Measurements from ENCODE around the gene HSPBAP1. TPM values are rescaled to one million over a fixed set of nuclear protein-coding genes. Genes with fewer than 3 reads are reported as not detected.

Gene HSPBAP1
- total and polyA plus RNA-seq, 2 donors from 2014 or later, result 8.3 to 12.5 TPM

DNA sequence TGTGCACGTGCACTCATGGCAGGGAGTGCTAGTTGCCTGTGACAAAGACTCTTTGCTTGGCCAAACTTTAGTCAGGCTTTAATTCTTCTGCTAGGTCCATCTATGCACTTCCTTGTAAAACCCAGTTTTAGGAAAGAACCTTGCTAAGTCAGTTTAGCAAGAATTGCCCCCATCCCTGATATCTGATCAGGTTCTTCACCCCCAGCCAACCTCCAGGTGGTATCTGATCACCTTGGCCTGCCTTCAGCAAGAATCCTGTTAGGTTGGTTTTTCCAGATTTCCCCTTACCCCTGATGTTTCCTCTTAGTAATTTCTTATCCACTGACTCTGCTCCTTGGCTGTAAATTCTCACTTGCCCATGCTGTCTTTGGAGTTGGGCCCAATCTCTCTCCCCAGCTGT, 8.4 kb downstream of the HSPBAP1 start:
- TF ChIP-seq, protein P1, sequence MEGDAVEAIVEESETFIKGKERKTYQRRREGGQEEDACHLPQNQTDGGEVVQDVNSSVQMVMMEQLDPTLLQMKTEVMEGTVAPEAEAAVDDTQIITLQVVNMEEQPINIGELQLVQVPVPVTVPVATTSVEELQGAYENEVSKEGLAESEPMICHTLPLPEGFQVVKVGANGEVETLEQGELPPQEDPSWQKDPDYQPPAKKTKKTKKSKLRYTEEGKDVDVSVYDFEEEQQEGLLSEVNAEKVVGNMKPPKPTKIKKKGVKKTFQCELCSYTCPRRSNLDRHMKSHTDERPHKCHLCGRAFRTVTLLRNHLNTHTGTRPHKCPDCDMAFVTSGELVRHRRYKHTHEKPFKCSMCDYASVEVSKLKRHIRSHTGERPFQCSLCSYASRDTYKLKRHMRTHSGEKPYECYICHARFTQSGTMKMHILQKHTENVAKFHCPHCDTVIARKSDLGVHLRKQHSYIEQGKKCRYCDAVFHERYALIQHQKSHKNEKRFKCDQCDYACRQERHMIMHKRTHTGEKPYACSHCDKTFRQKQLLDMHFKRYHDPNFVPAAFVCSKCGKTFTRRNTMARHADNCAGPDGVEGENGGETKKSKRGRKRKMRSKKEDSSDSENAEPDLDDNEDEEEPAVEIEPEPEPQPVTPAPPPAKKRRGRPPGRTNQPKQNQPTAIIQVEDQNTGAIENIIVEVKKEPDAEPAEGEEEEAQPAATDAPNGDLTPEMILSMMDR (IDR thresholded peaks at IDR 0.05; ENCODE audit: borderline replicate concordance, extremely low read depth, insufficient read depth), result no peak
- Histone ChIP-seq H3K9ac (ENCODE audit: low read length in 3 of 3) (no peak overlapping the region), H3K36me3 (ENCODE audit: control insufficient read depth in 2 of 3, insufficient read depth in 3 of 3, low read length in 3 of 3) (peaks cover 0 to 3% (median 0%) of the 10 kb centered on the region in 3 donors), H3K27me3 (ENCODE audit: control insufficient read depth, insufficient read depth, low read length) (no peaks in the 10 kb centered on the region), H3K9me3 (ENCODE audit: control insufficient read depth in 2 of 3, insufficient read depth in 1 of 3, low read length in 3 of 3) (no peaks in the 10 kb centered on the region), H3K4me3 (ENCODE audit: low read length in 3 of 3) (no peak overlapping the region), H3K4me1 (ENCODE audit: control insufficient read depth in 2 of 3, insufficient read depth in 2 of 3, low read depth in 1 of 3, low read length in 3 of 3) (peaks cover 0 to 10% (median 0%) of the 10 kb centered on the region in 3 donors), H3K27ac (ENCODE audit: low read depth in 2 of 2, low read length in 2 of 2) (no peak overlapping the region)
- intact Hi-C loops (cut with DNase I), result no loop called here
- FAIRE-seq, result no peak
- DNase-seq, result no peak

DNA sequence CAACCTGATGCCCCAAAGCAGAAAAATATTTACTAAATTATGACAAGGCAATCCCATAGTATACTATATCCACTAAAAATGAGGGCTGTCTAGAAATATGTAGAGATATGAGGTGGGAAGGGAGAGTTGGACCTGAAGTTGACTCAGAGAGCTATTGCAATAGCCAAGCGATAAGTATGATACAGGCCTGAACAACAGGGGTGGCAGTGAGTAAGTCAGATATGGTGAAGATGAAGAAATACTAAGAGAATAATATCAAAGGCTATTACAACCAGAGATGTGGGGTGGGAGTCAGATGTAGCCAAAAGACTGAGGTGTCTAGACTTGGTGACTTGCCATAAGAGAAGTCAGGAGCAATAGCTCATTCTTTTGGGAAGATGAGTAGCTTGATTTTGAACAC, 9.2 kb downstream of the HSPBAP1 start:
- no peak overlapping the region for H3K4me3 ChIP-seq (ENCODE audit: low read length in 3 of 3)
- FAIRE-seq (no peak), DNase-seq (no peak)
- no peaks in the 10 kb centered on the region for H3K9me3 ChIP-seq (ENCODE audit: control insufficient read depth in 2 of 3, insufficient read depth in 1 of 3, low read length in 3 of 3)
- peaks cover 0 to 10% (median 0%) of the 10 kb centered on the region in 3 donors for H3K4me1 ChIP-seq (ENCODE audit: control insufficient read depth in 2 of 3, insufficient read depth in 2 of 3, low read depth in 1 of 3, low read length in 3 of 3)
- no peak overlapping the region for H3K27ac ChIP-seq (ENCODE audit: low read depth in 2 of 2, low read length in 2 of 2)
- H3K27me3 ChIP-seq (ENCODE audit: control insufficient read depth, insufficient read depth, low read length), result no peaks in the 10 kb centered on the region
- intact Hi-C loops (cut with DNase I), result no loop called here
- H3K9ac ChIP-seq (ENCODE audit: low read length in 3 of 3), result no peak overlapping the region
- peaks cover 0 to 3% (median 0%) of the 10 kb centered on the region in 3 donors for H3K36me3 ChIP-seq (ENCODE audit: control insufficient read depth in 2 of 3, insufficient read depth in 3 of 3, low read length in 3 of 3)
- TF ChIP-seq, protein P1 (IDR thresholded peaks at IDR 0.05; ENCODE audit: borderline replicate concordance, extremely low read depth, insufficient read depth), result no peak

DNA sequence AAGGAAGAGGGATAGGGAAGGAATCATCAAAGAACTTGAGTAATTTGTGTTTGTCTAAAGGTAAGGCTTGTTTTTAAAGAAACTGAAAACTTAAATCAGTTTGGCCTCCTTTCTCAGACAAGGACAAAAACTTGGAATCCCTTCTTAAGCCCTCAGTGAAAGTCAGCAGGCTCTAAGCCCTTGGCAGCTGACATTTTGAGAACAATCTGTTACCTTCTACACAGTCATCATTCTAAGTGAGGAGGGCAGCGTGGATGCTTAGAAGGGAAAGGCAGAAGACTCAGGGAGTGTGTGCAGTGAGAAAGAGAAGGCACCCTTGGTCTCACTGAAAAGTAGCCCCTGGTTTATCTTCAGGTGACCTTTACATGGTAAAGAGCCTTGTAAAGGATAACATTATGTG, 10.8 kb downstream of the HSPBAP1 start:
- FAIRE-seq (no peak), DNase-seq (no peak)
- intact Hi-C loops (cut with DNase I), result no loop called here
- Histone ChIP-seq H3K27me3 (ENCODE audit: control insufficient read depth, insufficient read depth, low read length) (no peaks in the 10 kb centered on the region), H3K27ac (ENCODE audit: low read depth in 2 of 2, low read length in 2 of 2) (no peak overlapping the region), H3K36me3 (ENCODE audit: control insufficient read depth in 2 of 3, insufficient read depth in 3 of 3, low read length in 3 of 3) (peaks cover 0 to 3% (median 0%) of the 10 kb centered on the region in 3 donors), H3K9ac (ENCODE audit: low read length in 3 of 3) (no peak overlapping the region), H3K9me3 (ENCODE audit: control insufficient read depth in 2 of 3, insufficient read depth in 1 of 3, low read length in 3 of 3) (no peaks in the 10 kb centered on the region), H3K4me3 (ENCODE audit: low read length in 3 of 3) (no peak overlapping the region), H3K4me1 (ENCODE audit: control insufficient read depth in 2 of 3, insufficient read depth in 2 of 3, low read depth in 1 of 3, low read length in 3 of 3) (peaks cover 0 to 10% (median 0%) of the 10 kb centered on the region in 3 donors)
- TF ChIP-seq, protein P1 (IDR thresholded peaks at IDR 0.05; ENCODE audit: borderline replicate concordance, extremely low read depth, insufficient read depth), result no peak

DNA sequence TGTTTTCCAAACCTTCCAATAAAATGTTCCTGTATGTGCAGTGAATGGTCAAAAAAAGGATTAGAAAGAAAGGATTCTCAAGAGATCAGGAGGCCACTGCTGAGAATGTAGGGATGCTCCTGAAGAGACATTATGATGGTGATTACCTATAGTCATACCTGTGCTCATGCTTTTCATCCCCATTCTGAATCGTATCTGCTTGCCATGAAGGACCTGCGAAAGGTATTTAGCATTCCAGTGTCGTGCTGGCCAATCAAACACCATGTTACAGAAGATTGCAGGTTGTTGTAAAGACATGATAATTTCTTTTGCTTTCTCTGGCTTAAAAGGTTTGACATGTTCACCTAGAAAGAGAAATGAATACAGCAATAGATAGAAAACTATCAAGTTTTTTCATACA, 16.1 kb downstream of the HSPBAP1 start:
- Histone ChIP-seq H3K4me1 (ENCODE audit: control insufficient read depth in 2 of 3, insufficient read depth in 2 of 3, low read depth in 1 of 3, low read length in 3 of 3) (no peaks in the 10 kb centered on the region), H3K36me3 (ENCODE audit: control insufficient read depth in 2 of 3, insufficient read depth in 3 of 3, low read length in 3 of 3) (no peaks in the 10 kb centered on the region), H3K27me3 (ENCODE audit: control insufficient read depth, insufficient read depth, low read length) (no peaks in the 10 kb centered on the region), H3K4me3 (ENCODE audit: low read length in 3 of 3) (no peak overlapping the region), H3K9ac (ENCODE audit: low read length in 3 of 3) (no peak overlapping the region), H3K27ac (ENCODE audit: low read depth in 2 of 2, low read length in 2 of 2) (no peak overlapping the region), H3K9me3 (ENCODE audit: control insufficient read depth in 2 of 3, insufficient read depth in 1 of 3, low read length in 3 of 3) (no peaks in the 10 kb centered on the region)
- no peak for FAIRE-seq
- intact Hi-C loops (cut with DNase I), result no loop called here
- no peak for DNase-seq
- TF ChIP-seq, protein P1 (IDR thresholded peaks at IDR 0.05; ENCODE audit: borderline replicate concordance, extremely low read depth, insufficient read depth), result no peak

Measured in kidney (tissue), 14 donors.